GM19328 (cell line): ENCODE results near the gene ABCA6.

Experiments used
- ATAC-seq: cut with Tn5 transposase; IDR thresholded peaks from one replicate; pipeline ENCODE4 v1.9.1; 2021; ENCODE audit warnings: mild to moderate bottlenecking, moderate library complexity; ENCODE audit not compliant: unreplicated experiment

ABCA6 gene

GRCh38 chr17:69142175-69142802 lies 594 bp upstream of the ABCA6 start:
- ATAC-seq, result no peak

GRCh38 chr17:69134112-69134511 lies 7.6 kb downstream of the ABCA6 start:
- ATAC-seq, result no peak

GRCh38 chr17:69130627-69131296 lies 10.9 kb downstream of the ABCA6 start:
- ATAC-seq, result no peak

DNA sequence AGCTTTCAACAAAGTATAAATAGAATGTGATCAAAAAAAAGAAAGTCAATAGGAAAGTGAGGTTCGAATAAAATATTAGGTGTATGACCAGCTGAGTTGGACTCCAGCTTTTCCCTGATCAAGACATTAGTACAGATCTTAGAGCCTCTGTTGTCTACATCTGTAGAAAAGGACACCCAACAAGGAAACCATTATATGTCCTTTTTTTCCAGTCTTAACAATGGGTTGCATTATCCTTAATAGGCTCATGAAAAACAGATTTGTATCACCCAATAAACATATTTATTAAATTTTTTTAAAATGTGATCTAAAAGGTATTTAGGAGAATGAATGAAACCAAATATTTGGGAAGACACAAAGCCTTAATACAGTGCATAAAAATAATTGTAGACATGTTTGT lies 18.1 kb downstream of the ABCA6 start:
- ATAC-seq, result no peak

DNA sequence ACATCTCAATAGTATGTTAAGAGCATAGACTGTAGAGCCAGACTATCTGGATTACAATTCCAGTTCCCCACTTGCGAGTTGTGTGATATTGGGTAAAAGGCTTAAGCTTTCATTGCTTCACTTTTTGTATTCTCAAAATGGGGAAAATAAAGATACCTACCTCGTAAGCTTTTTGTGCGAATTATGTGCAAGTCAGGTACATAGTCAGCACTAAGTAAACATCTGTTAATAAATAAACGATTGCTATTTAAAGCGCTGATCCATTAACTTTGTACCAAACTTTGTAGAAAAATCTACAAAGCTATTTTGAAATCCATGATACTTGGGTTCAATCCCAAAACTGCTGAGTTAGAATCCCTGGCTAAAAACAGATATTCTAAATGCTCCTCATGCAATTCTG lies 19.6 kb downstream of the ABCA6 start:
- ATAC-seq, result no peak

DNA sequence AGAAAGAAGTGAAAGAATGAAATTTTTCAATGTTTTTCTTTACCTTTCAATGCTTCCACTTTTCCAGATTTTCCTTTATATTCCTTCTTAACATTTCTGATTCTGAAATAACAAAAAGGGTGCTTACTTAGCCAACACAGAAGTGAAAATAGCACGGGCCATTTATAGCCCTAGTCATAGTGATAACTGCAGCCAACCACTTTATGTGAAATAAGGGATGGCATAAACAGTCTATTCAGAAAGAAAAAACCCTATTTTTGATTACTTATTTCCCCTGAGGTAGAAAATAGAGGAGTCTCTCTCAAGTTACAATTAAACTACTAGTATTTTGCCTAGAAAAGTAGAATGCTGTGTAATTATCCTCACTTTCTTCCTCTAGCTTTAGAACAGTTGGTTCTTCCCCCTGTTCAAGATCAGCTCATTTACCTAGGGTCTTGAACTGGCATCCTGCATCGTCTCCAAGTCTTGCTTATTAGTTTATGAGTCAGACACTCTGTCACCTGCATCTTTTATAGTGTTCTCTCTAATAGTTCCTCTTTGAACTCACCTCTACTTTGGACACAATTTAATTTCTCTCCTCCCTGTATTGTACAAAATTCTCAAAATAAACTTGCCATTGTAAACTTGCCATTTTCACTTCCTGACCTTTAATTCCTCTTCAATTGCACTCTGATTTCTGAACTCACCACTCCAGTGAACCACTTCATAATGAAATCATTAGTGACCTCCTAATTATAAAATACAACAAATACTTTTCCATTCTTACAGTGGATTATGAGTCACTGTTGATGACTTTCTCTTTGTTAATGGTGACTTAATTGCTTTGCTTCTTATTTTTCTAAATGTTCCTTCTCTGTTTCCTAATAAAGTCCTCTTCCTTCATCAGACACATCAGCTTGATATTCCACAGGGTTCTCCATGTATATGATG lies 23.6 kb downstream of the ABCA6 start:
- ATAC-seq, result peak; percentile 41

DNA sequence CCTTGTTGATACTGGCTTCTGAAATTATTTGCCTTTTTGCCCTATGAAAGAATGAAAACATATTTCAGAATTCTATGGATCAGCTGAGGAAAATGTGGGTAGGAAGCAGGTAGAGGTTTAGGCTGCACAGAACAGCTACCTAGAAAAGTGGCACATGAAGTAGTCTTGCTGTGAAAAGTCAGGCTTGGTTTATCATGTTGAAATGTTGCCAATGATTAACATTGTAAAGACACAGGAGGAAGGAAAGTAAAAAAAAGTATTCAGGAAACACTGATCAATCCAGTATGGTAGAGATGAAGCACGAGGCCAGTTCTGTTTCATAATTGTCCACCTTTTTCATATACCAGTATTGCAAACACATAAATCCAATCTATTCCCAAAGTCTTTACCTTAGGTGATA lies 29.9 kb downstream of the ABCA6 start:
- no peak for ATAC-seq

GRCh38 chr17:69105907-69106730 lies 35.6 kb downstream of the ABCA6 start:
- no peak for ATAC-seq

DNA sequence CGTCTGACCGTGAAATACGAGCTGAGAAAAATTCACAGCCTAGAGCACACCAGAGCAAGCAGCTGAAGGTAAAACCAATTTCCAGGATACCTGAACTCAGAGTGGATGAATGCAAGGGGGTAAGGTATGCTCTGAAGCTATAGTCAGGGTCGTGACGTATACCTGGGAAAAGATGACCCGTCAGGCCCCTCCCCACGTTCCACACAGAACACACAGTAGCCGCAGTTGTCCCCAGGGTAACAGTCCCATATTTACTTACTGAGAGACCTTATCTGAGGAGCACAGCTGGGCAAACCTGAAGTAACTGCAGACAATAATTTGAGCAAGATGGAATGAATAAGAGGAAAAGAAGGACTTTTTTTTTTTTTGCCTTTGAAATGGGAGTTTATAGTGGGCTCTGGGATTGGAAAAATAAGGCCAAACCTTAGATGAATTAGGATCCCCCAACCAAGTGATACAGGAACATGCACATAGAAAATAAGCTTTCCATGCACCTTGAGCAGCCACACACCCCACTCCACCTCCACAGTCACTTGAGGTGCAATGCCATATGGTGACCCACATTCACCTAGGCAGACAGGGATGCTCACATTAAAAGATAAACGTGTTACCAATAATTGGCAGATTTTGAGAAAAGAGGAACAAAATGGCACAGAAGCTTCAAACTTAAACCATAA lies 38.0 kb downstream of the ABCA6 start:
- ATAC-seq, result no peak

DNA sequence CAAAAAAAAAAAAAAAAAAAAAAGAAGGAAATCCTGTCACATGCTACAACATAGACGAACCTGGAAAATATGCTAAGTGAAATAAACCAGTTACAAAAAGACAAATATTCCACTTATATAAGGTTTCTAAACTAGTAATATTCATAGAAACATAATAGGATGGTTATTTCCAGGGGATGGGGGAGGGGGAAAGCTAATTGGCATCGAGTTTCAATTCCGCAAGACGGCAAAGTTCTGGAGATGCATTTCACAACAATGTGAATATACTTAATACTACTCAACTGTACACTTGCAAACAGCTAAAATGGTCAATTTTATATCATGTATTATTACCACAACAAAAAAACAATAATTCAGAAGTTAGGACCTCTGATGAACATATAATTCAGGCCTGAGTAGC lies 43.1 kb downstream of the ABCA6 start:
- ATAC-seq, result no peak

DNA sequence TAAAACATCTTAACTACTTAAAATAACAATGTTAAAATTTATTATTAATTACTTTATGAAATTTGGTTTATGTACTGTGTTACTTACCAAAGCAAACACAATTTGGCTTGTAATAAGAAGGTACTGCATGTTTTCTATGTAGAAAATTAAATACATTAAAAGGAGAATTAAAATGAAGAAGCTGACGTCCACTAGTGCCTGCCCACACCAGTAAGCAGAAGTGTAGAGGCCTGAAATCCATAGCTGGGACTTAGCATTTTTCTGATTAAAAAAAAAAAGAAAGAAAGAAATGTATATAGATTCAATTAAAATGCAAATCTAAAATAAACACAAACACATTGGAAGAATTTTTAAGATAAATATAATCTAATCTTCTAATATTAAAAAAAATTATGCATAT lies 45.2 kb downstream of the ABCA6 start:
- no peak for ATAC-seq

GRCh38 chr17:69093995-69094394 lies 47.7 kb downstream of the ABCA6 start:
- ATAC-seq, result no peak

DNA sequence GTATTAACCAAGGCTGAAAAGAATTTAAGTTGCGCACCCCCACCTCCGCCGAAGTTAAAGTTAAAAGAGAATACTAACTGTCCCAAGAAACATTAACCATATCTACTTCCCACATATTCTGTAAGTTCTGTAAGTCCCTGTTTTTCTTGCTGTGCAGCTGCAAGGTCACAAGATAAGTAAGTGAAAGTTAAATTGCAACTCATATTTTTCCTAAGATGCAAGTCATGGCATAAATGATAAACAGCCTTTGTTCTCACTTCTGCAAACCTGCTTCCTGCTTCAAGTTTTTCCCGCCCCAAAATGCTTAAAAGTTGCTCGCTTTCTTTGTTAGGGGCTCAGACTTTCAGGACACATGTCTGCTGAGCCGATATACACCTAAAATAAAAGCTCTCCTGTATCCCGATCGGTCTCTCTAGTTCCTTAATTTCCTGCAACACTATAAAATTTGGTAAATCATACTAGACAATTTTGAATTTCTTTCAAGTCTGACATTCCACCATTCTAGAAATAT lies 48.4 kb downstream of the ABCA6 start:
- no peak for ATAC-seq

GRCh38 chr17:69090365-69090764 lies 51.3 kb downstream of the ABCA6 start:
- no peak for ATAC-seq

DNA sequence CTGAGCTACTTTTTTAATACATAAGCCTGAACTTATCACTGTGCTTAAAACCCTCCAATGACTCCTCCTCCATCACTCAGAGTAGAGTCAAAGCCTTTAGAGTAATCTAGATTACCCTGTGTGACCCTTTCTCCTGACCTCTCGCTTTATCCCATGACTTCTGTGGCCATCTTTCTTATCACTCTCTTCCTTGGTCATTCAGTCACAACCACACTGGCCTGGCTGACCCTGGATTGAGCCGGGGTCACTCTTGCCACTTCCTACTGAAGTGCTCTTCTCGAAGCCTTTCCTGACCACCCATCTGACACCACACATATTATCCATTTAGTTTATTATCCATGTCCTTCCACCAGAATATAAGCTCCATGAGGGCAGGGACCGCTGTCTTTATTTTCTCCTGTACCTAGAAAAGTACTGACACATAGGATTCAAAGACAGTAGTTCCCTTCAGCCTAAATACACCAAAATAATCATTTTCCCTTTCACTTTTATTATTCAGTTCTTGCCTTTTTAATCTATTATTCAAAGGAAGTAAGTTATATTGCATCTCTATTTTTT lies 53.0 kb downstream of the ABCA6 start:
- ATAC-seq, result no peak

DNA sequence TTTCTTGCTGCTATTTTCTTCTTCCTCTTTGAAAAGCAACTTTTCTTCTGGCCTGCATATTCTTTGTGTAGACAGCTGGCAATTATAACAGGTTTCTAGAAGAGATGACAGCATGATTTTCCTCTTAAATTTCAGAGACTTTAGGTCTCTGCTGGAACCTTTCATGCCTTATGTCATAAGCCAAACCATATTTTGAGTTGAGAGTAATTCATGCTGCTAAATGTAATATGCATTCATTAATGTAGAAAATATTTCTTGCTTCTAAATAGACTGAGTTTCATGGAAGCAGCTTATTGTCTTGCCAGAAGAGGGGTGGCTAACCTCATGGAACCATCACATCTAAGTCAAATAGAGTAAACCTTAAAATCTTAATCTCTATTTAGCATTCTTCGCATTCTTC lies 55.1 kb downstream of the ABCA6 start:
- no peak for ATAC-seq

- no peak for ATAC-seq
Observed at GRCh38 chr17:69084911-69085310, 56.8 kb downstream of the ABCA6 start.

- ATAC-seq, result no peak
Observed at GRCh38 chr17:69082696-69083095, 59.0 kb downstream of the ABCA6 start.

DNA sequence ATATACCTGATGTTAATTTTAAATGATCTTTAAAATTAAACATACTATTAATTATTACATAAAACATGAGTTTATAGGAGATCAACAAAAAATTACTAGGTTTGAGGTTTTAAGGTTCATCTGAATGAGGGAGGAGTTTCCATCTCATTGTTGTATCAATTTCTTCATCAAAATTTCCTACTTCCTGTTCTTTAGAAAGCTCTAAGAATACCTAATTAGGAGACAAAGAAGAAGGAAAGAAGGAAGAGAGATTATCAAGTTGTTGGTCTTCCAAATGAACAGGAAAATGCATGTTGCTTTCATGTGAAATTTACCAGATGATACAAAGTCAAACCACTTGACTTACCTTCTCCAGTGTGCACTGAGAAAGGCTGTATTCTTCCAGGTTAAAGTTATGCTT lies 62.8 kb downstream of the ABCA6 start:
- ATAC-seq, result no peak

- no peak for ATAC-seq
Observed at GRCh38 chr17:69075823-69076222, 65.9 kb downstream of the ABCA6 start.
